SK-N-DZ (cell line): ENCODE results near the gene NUDT4B.

Experiments
- small RNA-seq, 2 experiments: library from RNA; depleted of rRNA; stranded (forward); fragments of <200 nt; gene quantifications; one replicate each; pipeline ENCODE3, GENCODE V24; 2014

The NUDT4B gene

Small RNA genes within 50 kb of the gene (small RNA-seq; reads per million reads assigned to genes)
- gene RNU6-1171P, result 0 reads per million in 2 experiments
